AG09309 (cell line): ENCODE results near the gene GRIK4.

Experiments
- DNase-seq: peaks from one replicate; pipeline ENCODE4 v3.0.0-alpha.2; 2010; ENCODE audit warnings: low read depth
- H3K4me3 ChIP-seq: 2 replicates; pipeline ENCODE4 v1.5.1; 2011; ENCODE audit warnings: mild to moderate bottlenecking, low read depth, low read length, moderate library complexity; ENCODE audit not compliant: control insufficient read depth
- CTCF ChIP-seq: IDR thresholded peaks from 2 replicates; pipeline ENCODE4 v1.5.1; 2011; ENCODE audit warnings: mild to moderate bottlenecking, low read depth, low read length, inconsistent platforms; ENCODE audit not compliant: insufficient read depth, control insufficient read depth; ENCODE audit errors: missing control alignments

GRIK4 gene

GRCh38 chr11:120681434-120682331 is 170.1 kb downstream of the GRIK4 start:
- H3K4me3 ChIP-seq: no peak overlapping the region
- no peak for TF ChIP-seq CTCF
- DNase-seq: no peak

DNA sequence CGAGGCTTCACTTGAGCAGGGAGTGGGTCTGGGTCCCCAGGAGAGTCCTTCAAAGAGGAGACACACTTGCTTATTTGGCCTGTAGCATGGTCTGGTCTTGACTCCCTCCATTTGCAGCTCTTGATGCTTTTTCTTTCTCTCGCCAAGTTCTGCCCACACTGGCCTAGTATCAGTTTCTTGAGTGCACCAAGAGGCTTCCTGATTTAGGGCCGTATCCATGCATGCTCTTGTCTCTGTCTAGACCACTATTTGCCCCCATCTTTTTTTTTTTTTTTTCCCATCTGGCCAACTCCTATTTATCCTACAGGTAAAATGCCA is 170.7 kb downstream of the GRIK4 start:
- TF ChIP-seq CTCF: no peak
- DNase-seq: no peak
- H3K4me3 ChIP-seq: no peak overlapping the region

DNA sequence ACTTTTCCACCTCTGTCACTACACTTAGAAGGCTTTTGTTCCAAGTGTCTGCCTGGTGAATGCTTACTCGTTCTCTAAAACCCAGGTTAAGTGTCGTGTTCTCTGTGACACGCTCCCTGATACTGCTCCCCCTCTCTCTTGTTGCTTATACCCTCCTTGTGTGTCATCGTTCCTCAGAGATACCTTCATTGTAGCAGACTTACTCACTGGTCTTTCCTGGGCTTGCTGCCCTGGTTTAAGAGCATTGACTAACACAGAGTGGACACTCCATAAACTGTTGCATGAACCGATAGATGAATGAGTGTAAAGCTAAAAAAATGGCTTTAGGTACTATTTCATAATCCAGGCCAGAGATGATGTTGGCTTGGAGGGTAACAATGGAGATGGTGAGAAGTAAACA is 171.3 kb downstream of the GRIK4 start:
- peak; percentile 50 for DNase-seq
- no peak for TF ChIP-seq CTCF
- no peak overlapping the region for H3K4me3 ChIP-seq

GRCh38 chr11:120686516-120686915 is 175.0 kb downstream of the GRIK4 start:
- no peak for DNase-seq
- no peak overlapping the region for H3K4me3 ChIP-seq
- TF ChIP-seq CTCF: no peak

DNA sequence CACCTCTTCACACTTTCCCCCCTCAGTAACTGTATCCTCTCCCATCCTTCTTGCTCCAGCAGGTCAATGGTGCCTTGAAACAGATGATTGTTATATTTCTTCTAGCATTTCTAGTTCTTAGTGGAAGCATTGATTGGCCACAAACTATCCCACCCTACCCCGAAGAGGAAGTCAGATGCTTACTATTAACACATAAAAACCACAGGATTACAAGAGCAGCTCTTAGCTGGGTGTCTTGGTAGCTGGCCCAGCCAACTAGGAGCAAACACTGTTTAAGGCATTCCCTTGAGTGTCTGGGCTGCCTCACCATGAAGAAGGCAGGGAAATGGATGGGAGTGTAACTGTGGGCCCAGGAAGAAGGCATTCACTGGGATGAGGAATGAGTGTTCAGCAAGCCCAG is 176.6 kb downstream of the GRIK4 start:
- H3K4me3 ChIP-seq: no peak overlapping the region
- TF ChIP-seq CTCF: no peak
- no peak for DNase-seq

GRCh38 chr11:120689596-120690275 is 178.2 kb downstream of the GRIK4 start:
- H3K4me3 ChIP-seq: no peak overlapping the region
- no peak for TF ChIP-seq CTCF
- no peak for DNase-seq
